Urothelium cell line (cell line): ENCODE results near the gene NT5E.
"Not testable (repeated sequence)": the region's sequence is repeated elsewhere in the genome, so short reads cannot be mapped to it uniquely, and the experiment has no call there.

ENCODE experiments used
- DNase-seq: peaks from one replicate; pipeline ENCODE4 v3.0.0; 2011; ENCODE audit warnings: low spot score, mixed read lengths
- FAIRE-seq: peaks from 2 replicates; lab custom pipeline; 2011; peaks lifted over from hg19 to GRCh38; lab: Jason Lieb, UNC

Gene NT5E

DNA sequence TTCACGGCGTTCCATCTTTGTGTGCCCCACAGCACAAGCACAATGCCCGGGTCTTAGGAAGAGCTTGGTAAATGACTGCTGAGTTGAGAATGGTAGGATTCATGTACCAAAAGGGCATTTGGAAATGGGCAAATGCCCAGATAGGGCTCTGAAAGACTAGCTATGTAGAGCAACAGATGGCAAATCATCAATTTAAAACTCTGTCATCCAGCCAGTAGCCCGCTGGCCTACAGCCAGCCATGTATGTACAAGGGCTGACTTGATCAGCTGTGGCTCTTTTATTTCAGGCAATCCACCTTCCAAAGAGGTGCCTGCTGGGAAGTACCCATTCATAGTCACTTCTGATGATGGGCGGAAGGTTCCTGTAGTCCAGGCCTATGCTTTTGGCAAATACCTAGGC is 35.1 kb downstream of the NT5E start:
- DNase-seq (no peak), FAIRE-seq (no peak)

DNA sequence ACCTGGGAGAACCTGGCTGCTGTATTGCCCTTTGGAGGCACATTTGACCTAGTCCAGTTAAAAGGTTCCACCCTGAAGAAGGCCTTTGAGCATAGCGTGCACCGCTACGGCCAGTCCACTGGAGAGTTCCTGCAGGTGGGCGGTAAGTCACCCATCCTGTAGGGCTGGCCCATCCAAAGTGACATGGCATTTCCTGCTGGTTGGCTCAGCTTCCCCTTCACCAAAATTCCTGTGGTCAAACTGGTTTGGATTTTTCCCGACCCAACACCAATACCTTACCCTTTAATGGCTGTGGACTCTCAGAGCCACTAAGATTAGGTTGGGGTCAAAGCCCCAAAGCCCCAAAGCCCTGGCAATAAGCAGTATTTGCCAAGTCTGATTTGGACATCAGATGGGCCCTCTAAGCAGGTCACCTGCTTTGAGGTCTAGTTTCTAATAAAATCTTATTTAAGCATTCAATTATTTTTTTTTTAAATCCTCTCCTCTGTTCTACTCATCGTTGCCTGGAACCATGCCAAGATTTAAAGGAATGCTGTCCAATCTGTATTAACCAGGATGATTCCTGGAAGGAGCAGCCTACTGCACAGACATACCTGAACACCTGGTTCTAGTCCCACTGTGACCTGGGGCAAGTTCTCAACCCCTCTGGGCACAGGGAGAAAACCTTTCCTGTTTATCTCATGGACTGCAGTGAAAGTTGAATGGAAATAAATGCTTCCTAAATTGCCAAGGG is 40.8 kb downstream of the NT5E start:
- DNase-seq (peak; percentile 42), FAIRE-seq (no peak)

DNA sequence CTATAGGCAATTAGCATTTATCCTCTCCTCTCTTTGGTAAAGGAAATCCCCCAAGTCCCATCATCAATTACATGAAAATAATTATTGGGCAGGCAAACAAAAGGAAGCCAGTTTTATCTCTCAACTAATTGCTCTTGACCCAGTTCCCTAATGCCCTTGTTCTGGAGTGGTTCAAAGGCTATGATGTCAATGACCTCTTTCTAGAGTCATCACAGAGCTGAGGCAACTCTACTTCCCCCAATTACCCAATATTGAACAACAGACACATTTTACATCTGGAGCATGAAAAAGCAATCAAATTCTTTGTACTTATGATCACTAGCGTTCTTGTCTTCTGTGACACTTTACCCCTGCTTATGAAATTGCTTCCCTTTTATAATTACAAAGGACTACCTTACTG is 43.5 kb downstream of the NT5E start:
- FAIRE-seq (no peak), DNase-seq (no peak)

DNA sequence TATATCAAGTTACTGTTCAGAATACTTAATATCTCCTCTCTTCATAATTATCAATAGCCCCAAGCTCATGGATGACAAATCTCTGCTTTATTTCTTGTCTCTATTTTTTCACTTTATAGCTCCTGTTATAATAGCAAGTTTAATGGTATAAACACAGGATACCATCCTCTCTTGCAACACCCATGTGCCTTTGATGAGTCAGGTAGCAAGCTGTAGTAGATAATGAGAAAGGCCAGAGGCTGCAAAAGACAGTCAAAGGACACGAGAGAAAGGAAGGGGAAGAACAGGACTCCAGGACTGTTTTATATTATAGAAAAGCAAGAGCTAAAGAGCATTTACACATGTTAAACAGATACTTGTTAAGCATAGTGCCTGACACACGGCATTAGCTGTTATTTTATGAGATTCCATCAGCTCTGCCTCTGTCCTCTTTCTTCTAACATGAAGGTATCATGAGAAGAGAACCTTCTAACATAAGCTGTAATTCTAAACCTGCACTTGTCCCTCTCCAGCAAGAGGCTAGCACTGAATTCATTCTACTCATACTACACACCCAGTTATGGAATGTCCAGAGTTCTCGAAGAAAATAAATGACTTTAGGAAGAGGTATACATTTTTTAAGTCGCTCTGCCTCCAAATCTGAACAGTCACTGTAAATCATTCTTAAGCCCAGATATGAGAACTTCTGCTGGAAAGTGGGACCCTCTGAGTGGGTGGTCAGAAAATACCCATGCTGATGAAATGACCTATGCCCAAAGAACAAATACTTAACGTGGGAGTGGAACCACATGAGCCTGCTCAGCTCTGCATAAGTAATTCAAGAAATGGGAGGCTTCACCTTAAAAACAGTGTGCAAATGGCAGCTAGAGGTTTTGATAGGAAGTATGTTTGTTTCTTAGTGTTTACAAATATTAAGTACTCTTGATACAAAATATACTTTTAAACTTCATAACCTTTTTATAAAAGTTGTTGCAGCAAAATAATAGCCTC is 45.0 kb downstream of the NT5E start:
- FAIRE-seq (no peak), DNase-seq (no peak)

DNA sequence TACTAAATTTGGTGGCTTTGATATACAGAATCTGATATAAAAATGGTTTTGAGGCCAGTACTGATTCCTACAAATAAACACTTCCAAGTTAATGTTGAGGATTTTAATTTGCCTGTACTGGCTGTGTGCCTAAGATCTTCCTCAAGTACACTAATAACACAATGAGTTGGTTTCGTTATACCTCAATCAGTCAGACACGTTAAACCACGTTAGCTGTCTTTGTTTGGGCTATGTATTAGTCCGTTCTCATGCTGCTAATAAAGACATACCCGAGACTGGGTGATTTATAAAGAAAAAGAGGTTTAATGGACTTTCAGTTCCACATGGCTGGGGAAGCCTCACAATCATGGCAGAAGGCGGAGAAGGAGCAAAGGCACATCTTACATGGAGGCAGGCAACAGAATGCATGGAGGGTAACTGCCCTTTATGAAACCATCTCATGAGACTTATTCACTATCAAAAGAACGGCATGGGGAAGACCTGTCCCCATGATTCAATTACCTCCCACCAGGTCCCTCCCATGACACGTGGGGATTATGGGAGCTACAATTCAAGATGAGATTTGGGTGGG is 46.2 kb downstream of the NT5E start:
- FAIRE-seq (no peak), DNase-seq (no peak)

DNA sequence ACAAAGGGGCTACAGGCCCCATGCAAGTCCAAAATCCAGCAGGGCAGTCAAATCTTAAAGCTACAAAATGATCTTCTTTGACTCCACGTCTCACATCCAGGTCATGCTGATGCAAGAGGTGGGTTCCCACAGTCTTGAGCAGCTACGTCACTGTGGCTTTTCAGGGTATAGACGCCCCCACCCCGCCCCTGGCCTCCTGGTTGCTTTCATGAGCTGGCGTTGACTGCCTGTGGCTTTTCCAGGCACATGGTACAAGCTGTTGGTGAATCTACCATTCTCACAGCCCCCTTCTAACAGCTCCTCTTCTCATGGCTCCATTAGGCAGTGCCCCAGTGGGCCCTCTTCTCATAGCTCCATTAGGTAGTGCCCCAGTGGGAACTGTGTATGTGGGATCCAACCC is 47.0 kb downstream of the NT5E start:
- FAIRE-seq (no peak), DNase-seq (no peak)

DNA sequence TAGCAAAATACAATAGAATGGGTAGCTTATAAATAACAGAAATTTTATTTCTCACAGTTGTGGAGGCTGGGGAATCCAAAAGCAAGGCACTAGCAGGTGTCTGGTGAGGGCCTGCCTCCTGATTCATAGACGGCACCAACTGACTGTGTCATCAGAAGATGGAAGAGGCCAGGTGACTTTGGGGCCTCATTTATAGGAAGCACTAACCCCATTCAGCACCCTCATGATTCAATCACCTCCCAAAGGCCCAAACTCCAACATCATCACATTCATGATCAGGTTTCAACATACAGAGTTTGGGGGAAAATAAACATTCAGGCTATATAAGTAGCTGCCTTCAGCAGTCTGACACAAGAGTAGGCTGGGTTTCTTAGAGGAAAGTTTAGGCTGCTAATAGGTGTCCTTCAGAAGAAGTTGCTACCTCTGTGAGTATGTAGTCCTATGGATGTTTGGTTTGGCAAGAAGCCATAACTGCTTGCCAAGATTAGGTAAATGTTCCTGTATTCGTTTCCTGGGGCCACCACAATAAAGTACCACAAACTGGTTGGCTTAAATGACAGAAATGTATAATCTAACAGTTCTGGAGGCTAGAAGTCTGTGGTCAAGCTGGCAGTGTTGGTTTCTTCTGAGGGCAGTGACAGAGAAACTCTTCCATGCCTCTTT is 48.8 kb downstream of the NT5E start:
- DNase-seq (no peak), FAIRE-seq (no peak)

DNA sequence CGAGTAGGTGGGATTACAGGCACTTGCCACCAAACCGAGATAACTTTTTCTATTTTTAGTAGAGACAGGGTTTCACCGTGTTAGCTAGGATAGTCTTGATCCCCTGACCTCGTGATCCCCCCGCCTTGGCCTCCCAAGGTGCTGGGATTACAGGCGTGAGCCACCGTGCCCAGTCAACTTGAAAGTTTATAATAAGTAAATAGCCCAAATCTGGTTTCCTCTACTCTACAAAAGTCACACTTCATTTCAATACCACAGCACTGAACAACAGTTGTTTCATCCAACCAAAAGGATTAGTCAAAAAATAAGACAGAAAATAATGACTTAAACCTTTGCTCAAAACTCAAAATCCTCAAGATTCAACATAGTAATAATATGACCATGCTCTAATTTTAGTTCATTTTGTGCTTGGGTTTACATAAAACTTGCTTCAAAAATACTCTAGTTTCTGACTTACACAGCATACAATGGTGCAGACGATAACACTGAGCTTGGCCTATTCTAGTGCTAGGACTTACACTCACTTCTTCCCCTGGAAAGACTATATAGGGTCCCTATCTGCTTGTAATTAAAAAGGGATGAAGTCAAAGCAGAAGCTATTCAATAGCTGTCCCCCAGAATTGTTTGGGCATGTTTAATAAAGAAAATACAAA is 56.7 kb downstream of the NT5E start:
- DNase-seq (no peak), FAIRE-seq (no peak)

DNA sequence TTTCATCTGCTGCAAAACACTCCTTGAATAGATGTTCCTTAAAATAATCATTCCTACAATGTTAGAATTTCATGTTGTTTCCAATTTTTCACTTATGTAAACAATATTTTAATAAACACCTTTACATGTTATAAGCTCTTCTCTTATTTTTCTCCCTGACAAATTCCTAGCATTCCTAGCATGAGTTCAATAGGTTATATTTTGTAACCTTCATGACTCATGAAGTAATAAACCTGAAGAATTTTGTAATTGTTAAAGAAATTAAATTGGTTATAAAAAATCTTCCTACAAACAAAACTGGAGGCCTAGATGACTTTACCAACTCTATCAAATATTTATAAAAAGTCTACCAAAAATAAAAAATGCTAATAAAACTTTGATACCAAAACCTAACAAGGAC is 66.3 kb downstream of the NT5E start:
- DNase-seq (peak; percentile 5), FAIRE-seq (no peak)

DNA sequence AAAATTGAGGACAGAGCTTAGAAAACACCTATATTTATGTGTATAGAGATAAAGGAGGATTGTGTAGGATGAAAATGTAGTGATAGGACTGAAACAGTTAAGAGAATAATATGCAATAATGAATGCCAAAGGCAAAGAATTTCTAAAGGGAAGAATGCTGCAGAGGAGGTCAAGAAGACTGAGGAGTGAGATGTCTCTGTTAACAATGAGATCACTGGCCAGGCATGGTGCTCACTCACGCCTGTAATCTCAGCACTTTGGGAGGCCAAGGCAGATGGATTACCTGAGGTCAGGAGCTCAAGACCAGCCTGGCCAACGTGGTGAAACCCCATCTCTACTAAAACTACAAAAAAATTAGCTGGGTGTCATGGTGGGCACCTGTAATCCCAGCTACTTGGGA is 74.4 kb downstream of the NT5E start:
- FAIRE-seq, DNase-seq: not testable (repeated sequence)

DNA sequence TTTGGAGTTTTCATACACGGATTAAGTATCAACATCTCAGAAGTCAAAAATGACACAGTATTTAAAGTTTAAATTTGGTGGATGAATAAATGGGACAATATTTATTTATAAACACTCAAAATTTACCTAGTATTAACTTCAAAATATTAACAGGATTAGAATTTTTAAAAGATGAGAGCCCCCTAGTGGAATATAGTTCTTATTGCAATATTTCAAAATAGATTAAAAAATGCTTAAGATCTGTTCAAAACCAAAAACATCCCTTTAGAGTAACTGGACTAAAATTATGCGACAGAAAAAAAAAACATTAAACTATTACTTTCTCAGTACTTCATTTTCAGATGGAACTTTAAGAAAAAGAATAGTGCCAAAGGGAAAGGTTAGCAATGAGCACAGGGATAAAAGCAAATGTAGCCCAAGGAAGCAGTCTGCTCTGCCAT is 87.2 kb downstream of the NT5E start:
- FAIRE-seq: no peak
- no peak for DNase-seq

DNA sequence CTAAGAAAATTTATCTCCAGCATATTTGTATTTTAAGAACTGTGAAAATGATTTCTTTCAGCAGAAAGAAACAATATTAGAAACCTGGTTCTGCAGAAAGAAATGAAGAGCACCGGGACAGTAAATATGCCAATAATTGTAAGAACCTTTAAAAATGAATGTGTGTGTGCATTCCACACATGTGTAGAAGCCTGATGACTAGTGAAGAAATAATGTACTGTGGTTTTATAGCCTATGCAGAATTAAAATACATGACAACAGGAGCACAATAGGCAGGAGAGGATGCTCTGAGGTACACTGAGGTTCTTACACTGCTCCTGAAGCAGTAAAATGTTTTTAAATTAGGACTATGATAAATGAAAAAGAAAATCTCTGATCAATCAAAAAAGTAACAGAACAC is 94.9 kb downstream of the NT5E start:
- DNase-seq (no peak), FAIRE-seq (no peak)
